Tibial nerve (tissue), 3 donors: ENCODE data around the gene STARD6.

Experiments
- CTCF ChIP-seq, 5 experiments: fragments of 200-600 bp in 3 of 5; fragments of 450-650 bp in 2 of 5; sonication (generic) in 3 of 5; IDR thresholded peaks; one replicate each; pipeline ENCODE4 v1.5.1; 2016 to 2019; ENCODE audit warnings: antibody characterized with exemption in 5 of 5, mild to moderate bottlenecking in 3 of 5, moderate library complexity in 2 of 5
- POLR2A ChIP-seq, 2 donors: fragments of 450-650 bp; IDR thresholded peaks; one replicate each; pipeline ENCODE4 v1.6.1; 2017; ENCODE audit warnings: antibody characterized with exemption in 2 of 2, mild to moderate bottlenecking in 2 of 2, moderate library complexity in 2 of 2

GRCh38 chr18:54280220-54280569 lies 77.5 kb downstream of the STARD6 start:
- TF ChIP-seq CTCF (IDR thresholded peaks at IDR 0.05) (no peak), POLR2A (IDR thresholded peaks at IDR 0.05) (no peak)
